Heart left ventricle (tissue), 13 donors: ENCODE measurements around the gene SHISA9.

Experiments
- POLR2A ChIP-seq, 2 donors: fragments of 450-650 bp; IDR thresholded peaks; one replicate each; pipeline ENCODE4 v1.6.1; 2017; ENCODE audit warnings: antibody characterized with exemption in 2 of 2, mild to moderate bottlenecking in 2 of 2, moderate library complexity in 2 of 2
- TF ChIP-seq, protein P1 (sequence below), 12 donors: fragments of 200-600 bp; sonication (generic) in 4 of 12; IDR thresholded peaks; one replicate each; pipeline versions ENCODE4 v1.5.0 to v1.8.0; 2018 to 2022; ENCODE audit warnings: antibody characterized with exemption in 12 of 12, mild to moderate bottlenecking in 5 of 12
- donor health status: ischemic (EF 13 %, LVEDD 7.1; RV severe dilation, severe dysfunction).
- donor health status: DM: no; HTN: yes; CAD: no.
- donor health status: DM: no; HTN: no; CAD: no.
- donor health status: ischemic (EF 25% LVEDD 6.9; RV normal size, moderate dysfunction).
- donor health status: ischemic (EF 25% LVEDD 5.7; RV mildly dilated, moderate dysfunction).
- donor health status: ischemic (EF 35%, LVEDD 5.7; RV mildly dilated, moderate dysfunction).
- donor health status: nonischemic (EF 11% LVEDD 7.7; RV severe dilation, severe dysfunction).
- donor health status: DM: yes; HTN: yes; CAD: no.
- donor health status: PGD.
- donor health status: ischemic (EF 29% LVEDD 5.4; RV normal size, mild dysfunction).
- donor health status: nonischemic (EF 23%, LVEDD 6.1; RV moderate dilation, normal function).

DNA sequence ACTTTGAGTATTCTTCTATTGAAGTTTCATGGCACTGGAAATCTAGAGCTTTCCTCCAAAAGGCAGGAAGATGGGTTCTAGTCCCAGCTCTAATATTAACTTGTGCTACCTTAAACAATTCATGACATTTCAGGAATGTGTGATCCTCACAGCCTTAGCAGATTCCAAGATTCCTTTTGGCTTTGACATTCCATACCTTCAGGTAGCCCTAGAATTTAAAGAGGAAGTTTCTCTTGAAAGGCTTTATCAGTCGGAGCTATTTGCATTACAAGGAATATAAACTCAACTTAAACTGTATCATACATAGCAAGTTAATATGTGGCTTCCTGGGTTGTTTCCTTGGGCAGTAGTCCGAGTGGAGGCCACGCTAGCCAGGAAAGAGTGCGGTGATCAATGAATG is 330.0 kb downstream of the SHISA9 start:
- TF ChIP-seq POLR2A (IDR thresholded peaks at IDR 0.05): no peak
- TF ChIP-seq, protein P1, sequence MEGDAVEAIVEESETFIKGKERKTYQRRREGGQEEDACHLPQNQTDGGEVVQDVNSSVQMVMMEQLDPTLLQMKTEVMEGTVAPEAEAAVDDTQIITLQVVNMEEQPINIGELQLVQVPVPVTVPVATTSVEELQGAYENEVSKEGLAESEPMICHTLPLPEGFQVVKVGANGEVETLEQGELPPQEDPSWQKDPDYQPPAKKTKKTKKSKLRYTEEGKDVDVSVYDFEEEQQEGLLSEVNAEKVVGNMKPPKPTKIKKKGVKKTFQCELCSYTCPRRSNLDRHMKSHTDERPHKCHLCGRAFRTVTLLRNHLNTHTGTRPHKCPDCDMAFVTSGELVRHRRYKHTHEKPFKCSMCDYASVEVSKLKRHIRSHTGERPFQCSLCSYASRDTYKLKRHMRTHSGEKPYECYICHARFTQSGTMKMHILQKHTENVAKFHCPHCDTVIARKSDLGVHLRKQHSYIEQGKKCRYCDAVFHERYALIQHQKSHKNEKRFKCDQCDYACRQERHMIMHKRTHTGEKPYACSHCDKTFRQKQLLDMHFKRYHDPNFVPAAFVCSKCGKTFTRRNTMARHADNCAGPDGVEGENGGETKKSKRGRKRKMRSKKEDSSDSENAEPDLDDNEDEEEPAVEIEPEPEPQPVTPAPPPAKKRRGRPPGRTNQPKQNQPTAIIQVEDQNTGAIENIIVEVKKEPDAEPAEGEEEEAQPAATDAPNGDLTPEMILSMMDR (IDR thresholded peaks at IDR 0.05): no peak
